HEK293 (cell line): ENCODE data around the gene SRPX.

Experiments
- CTCF ChIA-PET: fragments of 350-600 bp; formaldehyde crosslinking; extraction: SDS; loops from one replicate; lab custom pipeline; 2021; ENCODE audit warnings: antibody characterized with exemption; lab: Yijun Ruan, JAX
- POLR2A ChIA-PET: fragments of 300-600 bp; formaldehyde crosslinking; extraction: SDS; loops from one replicate; lab custom pipeline; 2020; ENCODE audit warnings: antibody characterized with exemption, inconsistent platforms; lab: Yijun Ruan, JAX
- H3K27ac ChIP-seq: fragments of 200-500 bp; sonication (Bioruptor generic); 2 replicates; pipeline ENCODE4 v1.5.1; 2014; ENCODE audit warnings: low read depth, low read length, control low read depth, inconsistent platforms; ENCODE audit errors: extremely low read depth
- H3K36me3 ChIP-seq, 2 experiments: fragments of 200-500 bp in 1 of 2; sonication (Bioruptor generic) in 1 of 2; 1 replicate in 1 of 2; 2 replicates in 1 of 2; pipeline ENCODE4 v1.5.1; 2014 to 2017; ENCODE audit warnings: inconsistent platforms in 2 of 2, low read length in 2 of 2; ENCODE audit not compliant: control insufficient read depth in 2 of 2, insufficient read depth in 1 of 2
- H3K4me1 ChIP-seq: fragments of 200-500 bp; sonication (Bioruptor generic); 2 replicates; pipeline ENCODE4 v1.5.1; 2014; ENCODE audit warnings: mild to moderate bottlenecking, low read length, inconsistent platforms; ENCODE audit not compliant: control insufficient read depth, insufficient read depth
- H3K4me3 ChIP-seq: 2 replicates; pipeline ENCODE4 v1.5.1; 2011; ENCODE audit warnings: low read depth, mild to moderate bottlenecking, control low read depth, low read length, moderate library complexity
- H3K9me3 ChIP-seq: fragments of 200-500 bp; sonication (Bioruptor generic); 2 replicates; pipeline ENCODE4 v1.5.1; 2014; ENCODE audit warnings: low read depth, low read length, inconsistent platforms; ENCODE audit not compliant: control insufficient read depth, insufficient read depth
- ATF2 ChIP-seq: fragments of 450-650 bp; formaldehyde crosslinking; IDR thresholded peaks from 2 replicates; pipeline ENCODE4 v1.5.1; 2016; ENCODE audit warnings: missing biosample characterization, missing genetic modification characterization, low read depth
- REPIN1 ChIP-seq: fragments of 450-650 bp; formaldehyde crosslinking; IDR thresholded peaks from 2 replicates; pipeline ENCODE4 v1.5.1; 2017; ENCODE audit warnings: missing biosample characterization, missing genetic modification characterization, low read depth
- ZBTB10 ChIP-seq: fragments of 450-650 bp; formaldehyde crosslinking; IDR thresholded peaks from 2 replicates; pipeline ENCODE4 v1.5.1; 2016; ENCODE audit warnings: missing biosample characterization, missing genetic modification characterization
- ZBTB20 ChIP-seq: fragments of 450-650 bp; formaldehyde crosslinking; IDR thresholded peaks from 2 replicates; pipeline ENCODE4 v1.5.1; 2016; ENCODE audit warnings: missing biosample characterization, missing genetic modification characterization
- ZIC2 ChIP-seq: fragments of 450-650 bp; formaldehyde crosslinking; IDR thresholded peaks from 2 replicates; pipeline ENCODE4 v1.5.1; 2016; ENCODE audit warnings: missing biosample characterization, missing genetic modification characterization
- ZNF132 ChIP-seq: fragments of 450-650 bp; formaldehyde crosslinking; IDR thresholded peaks from 2 replicates; pipeline ENCODE4 v1.5.1; 2017; ENCODE audit warnings: missing biosample characterization, missing genetic modification characterization, borderline replicate concordance
- ZNF223 ChIP-seq: fragments of 450-650 bp; formaldehyde crosslinking; IDR thresholded peaks from 2 replicates; pipeline ENCODE4 v1.5.1; 2016; ENCODE audit warnings: missing biosample characterization, missing genetic modification characterization
- ZNF23 ChIP-seq: fragments of 450-650 bp; formaldehyde crosslinking; IDR thresholded peaks from 2 replicates; pipeline ENCODE4 v1.5.1; 2016; ENCODE audit warnings: missing biosample characterization, missing genetic modification characterization, borderline replicate concordance
- ZNF311 ChIP-seq: fragments of 450-650 bp; formaldehyde crosslinking; IDR thresholded peaks from 2 replicates; pipeline ENCODE4 v1.5.1; 2017; ENCODE audit warnings: missing biosample characterization, missing genetic modification characterization, borderline replicate concordance
- ZNF398 ChIP-seq: fragments of 450-650 bp; formaldehyde crosslinking; IDR thresholded peaks from 2 replicates; pipeline ENCODE4 v1.5.1; 2017; ENCODE audit warnings: missing biosample characterization, missing genetic modification characterization
- ZNF473 ChIP-seq: fragments of 450-650 bp; formaldehyde crosslinking; IDR thresholded peaks from 2 replicates; pipeline ENCODE4 v1.5.1; 2017; ENCODE audit warnings: missing biosample characterization, missing genetic modification characterization
- ZNF654 ChIP-seq: fragments of 450-650 bp; formaldehyde crosslinking; IDR thresholded peaks from 2 replicates; pipeline ENCODE4 v1.5.1; 2016; ENCODE audit warnings: low read depth, missing biosample characterization, missing genetic modification characterization
- ZNF701 ChIP-seq: fragments of 450-650 bp; formaldehyde crosslinking; IDR thresholded peaks from 2 replicates; pipeline ENCODE4 v1.5.1; 2016; ENCODE audit warnings: missing biosample characterization, missing genetic modification characterization
- TF ChIP-seq, protein P1 (sequence below): fragments of 450-650 bp; formaldehyde crosslinking; IDR thresholded peaks from 2 replicates; pipeline ENCODE4 v1.5.1; 2016; ENCODE audit warnings: missing biosample characterization, missing genetic modification characterization

The SRPX gene

DNA sequence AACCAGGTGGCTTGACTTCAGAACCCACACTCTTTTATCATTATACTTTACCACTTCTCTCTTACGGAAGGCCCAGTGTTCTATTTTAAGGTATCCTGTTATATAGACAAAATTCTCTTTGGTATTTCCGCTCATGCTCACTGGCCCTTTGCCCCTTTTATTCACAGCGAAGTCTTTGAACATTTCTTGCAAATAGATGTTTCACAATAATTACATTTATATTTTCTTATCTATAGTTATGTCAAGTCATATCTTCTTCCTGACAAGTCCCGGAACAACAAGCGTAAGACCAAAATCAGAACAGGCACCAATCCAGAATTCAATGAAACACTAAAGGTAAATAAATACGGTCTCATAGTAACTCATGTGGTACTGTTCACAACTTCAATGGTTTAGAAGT, 112.3 kb downstream of the SRPX start (continued):
- TF ChIP-seq ZNF398 (tag by site-specific recombination) (no peak), ATF2 (no peak)

DNA sequence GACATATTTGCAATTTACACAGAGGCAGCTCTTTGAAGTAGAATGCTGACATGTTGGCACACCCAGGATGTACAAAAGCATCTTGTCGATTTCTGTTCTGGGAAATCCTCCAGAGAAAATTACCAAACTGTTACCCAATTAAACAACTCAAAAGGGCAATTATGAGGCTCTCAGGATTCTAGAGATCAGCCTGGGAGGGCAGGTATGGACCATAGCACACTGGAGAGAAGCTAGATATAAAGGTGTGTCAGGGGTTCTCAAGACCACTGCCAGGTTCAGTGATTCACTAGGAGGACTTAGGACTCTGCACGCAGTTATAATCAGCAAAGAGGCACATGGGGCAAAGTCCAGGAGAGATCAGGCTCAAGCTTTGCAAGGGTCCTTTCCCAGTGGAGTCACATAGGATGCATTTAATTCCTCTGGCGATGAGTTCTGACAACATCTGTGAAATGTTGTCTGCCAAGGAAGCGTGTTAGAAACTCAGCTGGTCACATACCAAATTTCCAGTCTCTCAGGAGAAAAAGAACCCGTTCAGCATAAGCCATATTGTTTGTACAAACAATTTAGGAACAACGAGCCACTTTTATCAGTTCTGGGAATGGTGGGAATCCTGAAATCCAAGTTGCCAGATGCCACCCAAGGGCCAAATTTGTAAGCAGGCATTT, 113.5 kb downstream of the SRPX start:
- Histone ChIP-seq H3K4me3 (no peak overlapping the region), H3K27ac (no peak overlapping the region), H3K36me3 (peaks cover 0 to 8% of the 10 kb centered on the region in 2 experiments; a peak in 1 of 3 replicates), H3K4me1 (no peaks in the 10 kb centered on the region), H3K9me3 (no peaks in the 10 kb centered on the region)
- ChIA-PET POLR2A (no interaction called here), CTCF (interaction anchor here (0.6 to 1.1 kb wide), 4 partner anchors 13 to 76 kb away, joined by 3 read pairs; no protein-coding TSS in a partner anchor)
- TF ChIP-seq ZNF132 (tag by site-specific recombination): no peak
- TF ChIP-seq ZNF654 (tag by site-specific recombination): no peak
- no peak for TF ChIP-seq ZIC2
- no peak for TF ChIP-seq ZNF223 (tag by site-specific recombination)
- TF ChIP-seq, protein P1, sequence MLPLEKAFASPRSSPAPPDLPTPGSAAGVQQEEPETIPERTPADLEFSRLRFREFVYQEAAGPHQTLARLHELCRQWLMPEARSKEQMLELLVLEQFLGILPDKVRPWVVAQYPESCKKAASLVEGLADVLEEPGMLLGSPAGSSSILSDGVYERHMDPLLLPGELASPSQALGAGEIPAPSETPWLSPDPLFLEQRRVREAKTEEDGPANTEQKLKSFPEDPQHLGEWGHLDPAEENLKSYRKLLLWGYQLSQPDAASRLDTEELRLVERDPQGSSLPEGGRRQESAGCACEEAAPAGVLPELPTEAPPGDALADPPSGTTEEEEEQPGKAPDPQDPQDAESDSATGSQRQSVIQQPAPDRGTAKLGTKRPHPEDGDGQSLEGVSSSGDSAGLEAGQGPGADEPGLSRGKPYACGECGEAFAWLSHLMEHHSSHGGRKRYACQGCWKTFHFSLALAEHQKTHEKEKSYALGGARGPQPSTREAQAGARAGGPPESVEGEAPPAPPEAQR (tag by site-specific recombination): no peak
- TF ChIP-seq ZNF398 (tag by site-specific recombination): no peak
- TF ChIP-seq ZNF473: no peak
- TF ChIP-seq ZBTB10 (tag by site-specific recombination): no peak
- no peak for TF ChIP-seq ZNF23 (tag by site-specific recombination)
- no peak for TF ChIP-seq ZBTB20 (tag by site-specific recombination)
- TF ChIP-seq ZNF701 (tag by site-specific recombination): no peak
- TF ChIP-seq ZNF311 (tag by site-specific recombination): no peak
- TF ChIP-seq REPIN1 (tag by site-specific recombination): no peak
